Neural cell (in vitro differentiated cells): ENCODE data around the gene ACYP2. TPM values are rescaled to one million over a fixed set of nuclear protein-coding genes. Genes with fewer than 3 reads are reported as not detected.
"Not testable (repeated sequence)": the region's sequence is repeated elsewhere in the genome, so short reads cannot be mapped to it uniquely, and the experiment has no call there.

Experiments used
- H2AFZ ChIP-seq: fragments of 200-600, 300-800 bp; sonication (generic), shearing (Covaris generic); 2 replicates; pipeline ENCODE4 v1.6.0; 2014; ENCODE audit warnings: low read depth, mild to moderate bottlenecking, antibody characterized with exemption, low read length, moderate library complexity
- H3F3A ChIP-seq: fragments of 200-600 bp; shearing (Covaris generic); 2 replicates; pipeline ENCODE4 v1.6.1; 2016; ENCODE audit warnings: mild to moderate bottlenecking, moderate library complexity, mixed read lengths, antibody characterized with exemption, low read length; ENCODE audit not compliant: insufficient read depth, poor library complexity, severe bottlenecking
- H3K27ac ChIP-seq: fragments of 200-600, 300-800 bp; sonication (generic), shearing (Covaris generic); 2 replicates; pipeline ENCODE4 v1.5.1; 2014; ENCODE audit warnings: mild to moderate bottlenecking, low read length, moderate library complexity
- H3K27me3 ChIP-seq: fragments of 300-800, 200-600 bp; sonication (generic), shearing (Covaris generic); 2 replicates; pipeline ENCODE4 v1.6.0; 2014; ENCODE audit warnings: mild to moderate bottlenecking, low read depth, low read length, moderate library complexity; ENCODE audit not compliant: insufficient read depth
- H3K36me3 ChIP-seq: fragments of 300-800, 200-600 bp; sonication (generic), shearing (Covaris generic); 2 replicates; pipeline ENCODE4 v1.5.1; 2014; ENCODE audit warnings: mild to moderate bottlenecking, antibody characterized with exemption, low read length, moderate library complexity; ENCODE audit not compliant: insufficient read depth
- H3K4me2 ChIP-seq: fragments of 300-800, 200-600 bp; sonication (generic), shearing (Covaris generic); 2 replicates; pipeline ENCODE4 v1.6.0; 2014; ENCODE audit warnings: mild to moderate bottlenecking, low read length
- H3K4me3 ChIP-seq: fragments of 300-800, 200-600 bp; sonication (generic), shearing (Covaris generic); 2 replicates; pipeline ENCODE4 v1.5.1; 2014; ENCODE audit warnings: mild to moderate bottlenecking, low read length, moderate library complexity
- H3K79me2 ChIP-seq: fragments of 200-600 bp; shearing (Covaris generic); replicated peaks from 2 replicates; pipeline ENCODE4 v1.6.0; 2014; ENCODE audit warnings: mild to moderate bottlenecking, low read length, moderate library complexity; ENCODE audit not compliant: insufficient read depth
- H3K9ac ChIP-seq: fragments of 300-800, 200-600 bp; sonication (generic), shearing (Covaris generic); 2 replicates; pipeline ENCODE4 v1.6.1; 2016; ENCODE audit warnings: mild to moderate bottlenecking, low read length, mixed read lengths
- H3K9me2 ChIP-seq: fragments of 200-600 bp; shearing (Covaris generic); 2 replicates; pipeline ENCODE4 v1.6.1; 2016; ENCODE audit warnings: mild to moderate bottlenecking, low read length, mixed read lengths; ENCODE audit not compliant: insufficient read depth
- H3K9me3 ChIP-seq: fragments of 200-600, 300-800 bp; sonication (generic), shearing (Covaris generic); 2 replicates; pipeline ENCODE4 v1.6.1; 2016; ENCODE audit warnings: mild to moderate bottlenecking, mixed run types, low read length, moderate library complexity, mixed read lengths
- H4K20me1 ChIP-seq: fragments of 200-600 bp; shearing (Covaris generic); 2 replicates; pipeline ENCODE4 v1.6.1; 2016; ENCODE audit warnings: mild to moderate bottlenecking, mixed run types; ENCODE audit not compliant: insufficient read depth
- EP300 ChIP-seq: fragments of 450-650 bp; conservative IDR thresholded peaks from 2 replicates; pipeline ENCODE4 v1.6.1; 2014; ENCODE audit warnings: antibody characterized with exemption, mild to moderate bottlenecking, moderate library complexity; ENCODE audit not compliant: poor library complexity, severe bottlenecking
- EZH2 ChIP-seq: fragments of 200-600, 300-800 bp; shearing (Covaris generic), sonication (generic); IDR thresholded peaks from 2 replicates; pipeline ENCODE4 v1.6.1; 2014; ENCODE audit warnings: antibody characterized with exemption, low read length, borderline replicate concordance, mild to moderate bottlenecking; ENCODE audit not compliant: insufficient read depth, poor library complexity, severe bottlenecking
- MXI1 ChIP-seq: fragments of 450-650 bp; conservative IDR thresholded peaks from 2 replicates; pipeline ENCODE4 v1.6.1; 2014; ENCODE audit warnings: antibody characterized with exemption, mild to moderate bottlenecking; ENCODE audit not compliant: poor library complexity, severe bottlenecking
- POLR2AphosphoS5 ChIP-seq: IDR thresholded peaks from 2 replicates; pipeline ENCODE4 v1.6.1; 2012
- RAD21 ChIP-seq: fragments of 450-650 bp; conservative IDR thresholded peaks from 2 replicates; pipeline ENCODE4 v1.6.1; 2014; ENCODE audit warnings: antibody characterized with exemption, mild to moderate bottlenecking, moderate library complexity
- SMC3 ChIP-seq: fragments of 450-650 bp; conservative IDR thresholded peaks from 2 replicates; pipeline ENCODE4 v1.6.1; 2014; ENCODE audit warnings: antibody characterized with exemption, mild to moderate bottlenecking, moderate library complexity; ENCODE audit not compliant: poor library complexity
- TAF1 ChIP-seq: IDR thresholded peaks from 2 replicates; pipeline ENCODE4 v1.6.1; 2012; ENCODE audit warnings: low read depth
- polyA plus RNA-seq: library from polyadenylated mRNA; depleted of rRNA; stranded (reverse); fragments of >200 nt; gene quantifications from 2 replicates; pipeline ENCODE4 v1.2.3, GENCODE V29; 2014
- TF ChIP-seq, protein P1 (sequence below): IDR thresholded peaks from 2 replicates; pipeline ENCODE4 v1.6.1; 2012; ENCODE audit warnings: borderline replicate concordance
- TF ChIP-seq, protein P2 (sequence below): fragments of 450-650 bp; IDR thresholded peaks from 2 replicates; pipeline ENCODE4 v1.5.1; 2014; ENCODE audit warnings: antibody characterized with exemption, mild to moderate bottlenecking, moderate library complexity; ENCODE audit not compliant: poor library complexity, severe bottlenecking

ACYP2 gene
- polyA plus RNA-seq, 1 donor from 2014 or later, result 48.2 TPM

DNA sequence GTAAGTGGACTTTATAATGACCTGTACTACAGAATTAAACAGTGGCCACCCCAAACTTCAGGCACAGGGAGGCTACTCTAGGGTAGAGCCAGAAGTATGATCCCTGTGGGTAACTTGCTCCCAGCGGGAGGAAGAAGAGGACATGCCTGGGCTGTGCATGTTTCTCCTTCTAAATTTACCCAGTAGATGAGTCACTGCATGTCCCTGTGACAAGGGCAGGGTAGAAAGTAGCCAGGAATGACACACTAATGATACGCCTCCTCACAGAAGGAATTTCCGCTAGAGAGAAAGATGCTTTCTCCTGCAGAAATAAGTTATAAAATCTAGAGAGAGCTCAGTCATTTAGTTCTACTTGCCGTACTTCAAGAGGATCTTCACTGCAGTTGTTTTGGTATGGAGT is 7.5 kb downstream of the ACYP2 start:
- Histone ChIP-seq H3K4me3 (no peak overlapping the region), H4K20me1 (no peaks in the 10 kb centered on the region), H3K9ac (no peak overlapping the region), H3K9me2 (no peaks in the 10 kb centered on the region), H3K4me2 (no peak overlapping the region), H3F3A (no peaks in the 10 kb centered on the region), H3K79me2 (no peaks in the 10 kb centered on the region), H3K36me3 (no peaks in the 10 kb centered on the region), H3K27me3 (no peaks in the 10 kb centered on the region), H2AFZ (no peak overlapping the region), H3K27ac (no peak overlapping the region), H3K9me3 (no peaks in the 10 kb centered on the region)
- TF ChIP-seq, protein P1, sequence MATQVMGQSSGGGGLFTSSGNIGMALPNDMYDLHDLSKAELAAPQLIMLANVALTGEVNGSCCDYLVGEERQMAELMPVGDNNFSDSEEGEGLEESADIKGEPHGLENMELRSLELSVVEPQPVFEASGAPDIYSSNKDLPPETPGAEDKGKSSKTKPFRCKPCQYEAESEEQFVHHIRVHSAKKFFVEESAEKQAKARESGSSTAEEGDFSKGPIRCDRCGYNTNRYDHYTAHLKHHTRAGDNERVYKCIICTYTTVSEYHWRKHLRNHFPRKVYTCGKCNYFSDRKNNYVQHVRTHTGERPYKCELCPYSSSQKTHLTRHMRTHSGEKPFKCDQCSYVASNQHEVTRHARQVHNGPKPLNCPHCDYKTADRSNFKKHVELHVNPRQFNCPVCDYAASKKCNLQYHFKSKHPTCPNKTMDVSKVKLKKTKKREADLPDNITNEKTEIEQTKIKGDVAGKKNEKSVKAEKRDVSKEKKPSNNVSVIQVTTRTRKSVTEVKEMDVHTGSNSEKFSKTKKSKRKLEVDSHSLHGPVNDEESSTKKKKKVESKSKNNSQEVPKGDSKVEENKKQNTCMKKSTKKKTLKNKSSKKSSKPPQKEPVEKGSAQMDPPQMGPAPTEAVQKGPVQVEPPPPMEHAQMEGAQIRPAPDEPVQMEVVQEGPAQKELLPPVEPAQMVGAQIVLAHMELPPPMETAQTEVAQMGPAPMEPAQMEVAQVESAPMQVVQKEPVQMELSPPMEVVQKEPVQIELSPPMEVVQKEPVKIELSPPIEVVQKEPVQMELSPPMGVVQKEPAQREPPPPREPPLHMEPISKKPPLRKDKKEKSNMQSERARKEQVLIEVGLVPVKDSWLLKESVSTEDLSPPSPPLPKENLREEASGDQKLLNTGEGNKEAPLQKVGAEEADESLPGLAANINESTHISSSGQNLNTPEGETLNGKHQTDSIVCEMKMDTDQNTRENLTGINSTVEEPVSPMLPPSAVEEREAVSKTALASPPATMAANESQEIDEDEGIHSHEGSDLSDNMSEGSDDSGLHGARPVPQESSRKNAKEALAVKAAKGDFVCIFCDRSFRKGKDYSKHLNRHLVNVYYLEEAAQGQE, result no peak
- TF ChIP-seq, protein P2, sequence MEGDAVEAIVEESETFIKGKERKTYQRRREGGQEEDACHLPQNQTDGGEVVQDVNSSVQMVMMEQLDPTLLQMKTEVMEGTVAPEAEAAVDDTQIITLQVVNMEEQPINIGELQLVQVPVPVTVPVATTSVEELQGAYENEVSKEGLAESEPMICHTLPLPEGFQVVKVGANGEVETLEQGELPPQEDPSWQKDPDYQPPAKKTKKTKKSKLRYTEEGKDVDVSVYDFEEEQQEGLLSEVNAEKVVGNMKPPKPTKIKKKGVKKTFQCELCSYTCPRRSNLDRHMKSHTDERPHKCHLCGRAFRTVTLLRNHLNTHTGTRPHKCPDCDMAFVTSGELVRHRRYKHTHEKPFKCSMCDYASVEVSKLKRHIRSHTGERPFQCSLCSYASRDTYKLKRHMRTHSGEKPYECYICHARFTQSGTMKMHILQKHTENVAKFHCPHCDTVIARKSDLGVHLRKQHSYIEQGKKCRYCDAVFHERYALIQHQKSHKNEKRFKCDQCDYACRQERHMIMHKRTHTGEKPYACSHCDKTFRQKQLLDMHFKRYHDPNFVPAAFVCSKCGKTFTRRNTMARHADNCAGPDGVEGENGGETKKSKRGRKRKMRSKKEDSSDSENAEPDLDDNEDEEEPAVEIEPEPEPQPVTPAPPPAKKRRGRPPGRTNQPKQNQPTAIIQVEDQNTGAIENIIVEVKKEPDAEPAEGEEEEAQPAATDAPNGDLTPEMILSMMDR, result no peak
- TF ChIP-seq EP300 (no peak), POLR2AphosphoS5 (no peak), MXI1 (no peak), TAF1 (no peak), EZH2 (no peak)

DNA sequence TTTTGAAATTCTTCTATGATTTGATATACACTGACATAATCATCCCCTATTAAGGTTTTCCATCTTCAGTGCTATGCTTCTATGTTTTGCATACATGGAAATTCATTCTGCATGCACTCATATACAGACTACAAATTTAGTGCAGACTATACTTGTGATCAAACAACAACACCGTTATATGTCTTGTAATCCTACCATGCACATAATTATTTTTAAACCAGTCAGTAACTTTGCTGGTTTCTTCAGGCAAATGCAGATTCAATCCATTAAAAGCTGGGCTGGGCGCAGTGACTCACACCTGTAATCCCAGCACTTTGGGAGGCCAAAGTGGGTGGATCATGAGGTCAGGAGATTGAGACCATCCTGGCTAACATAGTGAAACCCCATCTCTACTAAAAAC is 11.8 kb downstream of the ACYP2 start:
- not testable (repeated sequence) for H3K36me3 ChIP-seq, H3K79me2 ChIP-seq, H2AFZ ChIP-seq, H3K27me3 ChIP-seq, H4K20me1 ChIP-seq, H3K9me3 ChIP-seq, H3K4me3 ChIP-seq, H3K27ac ChIP-seq, H3F3A ChIP-seq, H3K9ac ChIP-seq, H3K9me2 ChIP-seq, H3K4me2 ChIP-seq

DNA sequence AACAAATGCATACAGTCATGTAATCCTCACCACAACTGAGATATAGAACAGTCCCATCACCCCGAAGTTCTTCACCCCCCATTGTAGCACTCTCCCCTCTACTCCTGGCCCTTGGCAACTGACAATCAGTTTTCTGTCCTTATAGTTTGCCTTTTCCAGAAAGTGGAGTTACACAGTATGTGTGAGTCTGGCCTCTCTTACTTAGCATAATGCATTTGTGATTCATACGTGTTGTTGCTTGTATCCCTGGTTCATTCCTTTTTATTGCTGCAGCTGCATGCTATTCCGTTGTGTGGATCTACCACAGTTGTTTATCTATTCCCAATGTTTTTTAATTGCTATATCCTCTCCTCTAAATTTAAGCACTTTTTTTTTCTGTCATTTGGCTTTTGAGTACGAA is 17.6 kb downstream of the ACYP2 start:
- Histone ChIP-seq H2AFZ (no peak overlapping the region), H3K4me3 (no peak overlapping the region), H3K4me2 (no peak overlapping the region), H3K27ac (no peak overlapping the region), H4K20me1 (no peaks in the 10 kb centered on the region), H3K9ac (no peak overlapping the region), H3K36me3 (no peaks in the 10 kb centered on the region), H3F3A (no peaks in the 10 kb centered on the region), H3K9me3 (no peaks in the 10 kb centered on the region), H3K9me2 (no peaks in the 10 kb centered on the region), H3K79me2 (no peaks in the 10 kb centered on the region), H3K27me3 (no peaks in the 10 kb centered on the region)
- TF ChIP-seq SMC3 (no peak), EZH2 (no peak), EP300 (no peak), MXI1 (no peak), RAD21 (no peak), TAF1 (no peak), POLR2AphosphoS5 (no peak)
- TF ChIP-seq, protein P2, result no peak
- TF ChIP-seq, protein P1, result no peak
